ENCODE data around the gene KDM6B.

The KDM6B gene

GRCh38 chr17:7824021-7824924, 9.7 kb upstream of the KDM6B start:
- DNase-seq, result no peak

- no peak for DNase-seq
These were observed 8.6 kb upstream of the KDM6B start for GRCh38 chr17:7825206-7825990.

- no peak for DNase-seq
These were observed 3.4 kb upstream of the KDM6B start for GRCh38 chr17:7830616-7831015.

- no peak for DNase-seq
These were observed 2.8 kb upstream of the KDM6B start for GRCh38 chr17:7831233-7831632.

- no peak for DNase-seq
These were observed 1.6 kb upstream of the KDM6B start for GRCh38 chr17:7832431-7832830.

- DNase-seq, result no peak
These were observed 814 bp upstream of the KDM6B start for GRCh38 chr17:7833011-7833794.

GRCh38 chr17:7834542-7834956, 532 bp downstream of the KDM6B start:
- DNase-seq, result no peak

- DNase-seq, result peak; percentile 95 to 96
These were observed 1.2 kb downstream of the KDM6B start for GRCh38 chr17:7834957-7835813.

GRCh38 chr17:7835814-7836595, 2.0 kb downstream of the KDM6B start:
- DNase-seq, result peak; percentile 88

GRCh38 chr17:7836596-7837407, 2.8 kb downstream of the KDM6B start:
- peak; percentile 90 for DNase-seq

- no peak for DNase-seq
These were observed 3.5 kb downstream of the KDM6B start for GRCh38 chr17:7837408-7838088.

GRCh38 chr17:7838090-7839075, 4.4 kb downstream of the KDM6B start:
- DNase-seq, result peak; percentile 34 to 54

- no peak for DNase-seq
These were observed 5.3 kb downstream of the KDM6B start for GRCh38 chr17:7839190-7839875.

- no peak for DNase-seq
These were observed 5.9 kb downstream of the KDM6B start for GRCh38 chr17:7839876-7840261.

GRCh38 chr17:7840441-7840840, 6.4 kb downstream of the KDM6B start:
- no peak for DNase-seq

GRCh38 chr17:7840875-7841274, 6.9 kb downstream of the KDM6B start:
- DNase-seq, result no peak

GRCh38 chr17:7841396-7841914, 7.4 kb downstream of the KDM6B start:
- peak; percentile 59 to 64 for DNase-seq

Data from NCI-H2081 (cell line).